C4-2B (cell line): ENCODE results near the gene UQCRC1.

ENCODE experiments used
- H3K27ac ChIP-seq: fragments of 450-650 bp; 2 replicates; pipeline ENCODE4 v1.5.1; 2017
- ZFX ChIP-seq: fragments of 450-650 bp; IDR thresholded peaks from 2 replicates; pipeline ENCODE4 v1.6.1; 2017
- TF ChIP-seq, protein P1 (sequence below): fragments of 450-650 bp; conservative IDR thresholded peaks from 2 replicates; pipeline ENCODE4 v1.5.1; 2017; ENCODE audit warnings: mild to moderate bottlenecking

Gene UQCRC1

DNA sequence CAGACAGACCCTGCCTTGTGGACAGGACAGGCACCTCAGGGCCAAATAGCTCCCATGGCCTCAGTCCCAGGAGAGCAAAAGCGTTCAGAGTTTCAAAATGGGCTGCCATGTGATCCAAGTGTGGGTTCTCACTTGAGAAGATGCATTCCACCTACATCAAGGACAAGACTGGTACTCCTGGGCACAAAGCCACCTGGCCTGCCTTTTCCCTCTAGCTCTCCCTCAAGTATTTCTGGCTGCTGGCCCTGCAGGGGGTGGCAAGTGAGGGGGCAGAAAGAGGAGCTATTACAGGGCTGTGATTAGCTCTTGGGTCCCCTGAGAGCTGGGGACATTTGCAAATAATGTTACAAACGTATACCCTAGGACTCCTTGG is 7.8 kb downstream of the UQCRC1 start:
- H3K27ac ChIP-seq, result no peak overlapping the region
- TF ChIP-seq ZFX, result no peak
- TF ChIP-seq, protein P1, sequence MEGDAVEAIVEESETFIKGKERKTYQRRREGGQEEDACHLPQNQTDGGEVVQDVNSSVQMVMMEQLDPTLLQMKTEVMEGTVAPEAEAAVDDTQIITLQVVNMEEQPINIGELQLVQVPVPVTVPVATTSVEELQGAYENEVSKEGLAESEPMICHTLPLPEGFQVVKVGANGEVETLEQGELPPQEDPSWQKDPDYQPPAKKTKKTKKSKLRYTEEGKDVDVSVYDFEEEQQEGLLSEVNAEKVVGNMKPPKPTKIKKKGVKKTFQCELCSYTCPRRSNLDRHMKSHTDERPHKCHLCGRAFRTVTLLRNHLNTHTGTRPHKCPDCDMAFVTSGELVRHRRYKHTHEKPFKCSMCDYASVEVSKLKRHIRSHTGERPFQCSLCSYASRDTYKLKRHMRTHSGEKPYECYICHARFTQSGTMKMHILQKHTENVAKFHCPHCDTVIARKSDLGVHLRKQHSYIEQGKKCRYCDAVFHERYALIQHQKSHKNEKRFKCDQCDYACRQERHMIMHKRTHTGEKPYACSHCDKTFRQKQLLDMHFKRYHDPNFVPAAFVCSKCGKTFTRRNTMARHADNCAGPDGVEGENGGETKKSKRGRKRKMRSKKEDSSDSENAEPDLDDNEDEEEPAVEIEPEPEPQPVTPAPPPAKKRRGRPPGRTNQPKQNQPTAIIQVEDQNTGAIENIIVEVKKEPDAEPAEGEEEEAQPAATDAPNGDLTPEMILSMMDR, result no peak

DNA sequence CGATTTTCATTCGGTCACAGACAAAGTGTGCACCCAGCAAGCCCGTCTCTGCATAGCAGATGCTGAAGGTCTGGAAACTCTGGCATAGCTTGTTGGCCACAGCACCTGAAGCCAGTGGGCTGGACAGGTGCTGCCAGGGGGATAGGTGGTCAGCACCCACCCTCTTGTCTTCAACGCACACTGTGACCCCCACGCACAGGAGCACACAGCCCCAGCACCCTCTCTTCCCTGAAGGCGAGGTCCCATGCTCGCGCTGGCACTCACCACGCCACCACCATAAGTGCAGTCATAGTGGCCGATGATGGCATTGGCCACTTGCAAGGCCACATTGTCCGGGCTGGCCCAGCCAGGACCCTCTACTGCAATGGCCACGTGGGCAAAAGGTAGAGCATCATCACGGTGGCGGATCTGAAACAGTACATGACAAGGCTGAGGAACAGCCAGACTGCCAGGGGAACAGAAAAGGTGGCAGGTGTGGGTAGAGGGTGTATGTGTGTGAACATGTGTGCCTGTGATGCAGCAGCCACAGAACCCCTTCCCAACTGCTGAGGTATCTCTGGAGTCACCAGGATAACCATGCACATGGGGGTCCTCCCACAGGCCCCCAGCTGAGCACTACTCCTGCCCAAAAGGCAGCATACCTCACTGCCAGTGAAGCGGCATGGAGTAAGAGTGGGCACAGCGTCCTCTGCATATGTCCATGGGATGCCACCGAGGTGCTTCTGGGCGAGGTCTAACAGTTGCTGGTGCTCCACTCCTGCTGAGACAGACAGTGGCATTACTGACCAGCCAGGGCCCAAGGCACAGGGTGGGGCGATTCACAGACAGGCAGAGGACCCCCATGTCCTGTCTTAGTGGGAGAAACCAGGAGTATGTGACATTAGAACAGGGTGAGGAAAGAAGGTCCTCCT is 8.5 kb downstream of the UQCRC1 start:
- H3K27ac ChIP-seq, result no peak overlapping the region
- TF ChIP-seq ZFX, result no peak
- TF ChIP-seq, protein P1, result no peak

DNA sequence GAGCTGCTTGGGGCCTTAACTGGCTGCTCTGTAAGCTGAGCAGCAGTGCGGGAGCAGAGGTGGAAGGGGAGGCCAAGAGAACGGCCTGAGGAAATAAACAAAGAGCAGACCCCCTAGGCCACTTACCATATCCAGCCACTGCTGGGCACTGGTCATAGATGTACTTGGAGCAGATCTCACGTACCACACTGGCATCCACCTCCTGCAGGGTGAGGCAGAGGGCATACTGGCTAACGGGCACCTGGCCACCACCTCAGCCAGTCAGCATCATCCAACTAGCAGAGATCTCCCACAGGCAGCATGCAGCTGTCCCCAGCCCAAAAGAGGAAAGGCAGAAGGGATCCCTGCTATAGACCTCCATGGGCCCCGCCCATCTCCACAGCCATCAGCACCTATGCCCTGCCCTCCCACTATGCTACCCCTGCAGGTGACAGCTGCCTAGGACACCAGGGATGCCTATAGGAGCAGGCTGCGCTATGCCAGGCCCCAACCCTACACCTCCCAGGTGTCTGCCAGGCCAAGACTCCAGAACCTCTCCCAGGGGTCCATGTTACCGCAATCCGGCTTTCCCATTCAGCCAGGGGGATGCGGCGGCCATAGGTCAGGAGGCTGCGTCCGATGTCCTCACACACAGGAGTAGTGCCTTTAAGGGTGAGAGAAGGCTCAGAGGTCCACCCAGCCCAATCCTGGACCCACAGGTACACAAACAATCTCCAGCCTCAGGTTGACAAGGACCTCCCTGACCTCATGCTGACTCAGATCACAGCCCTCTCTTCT is 9.7 kb downstream of the UQCRC1 start:
- no peak overlapping the region for H3K27ac ChIP-seq
- no peak for TF ChIP-seq ZFX
- TF ChIP-seq, protein P1, result no peak

DNA sequence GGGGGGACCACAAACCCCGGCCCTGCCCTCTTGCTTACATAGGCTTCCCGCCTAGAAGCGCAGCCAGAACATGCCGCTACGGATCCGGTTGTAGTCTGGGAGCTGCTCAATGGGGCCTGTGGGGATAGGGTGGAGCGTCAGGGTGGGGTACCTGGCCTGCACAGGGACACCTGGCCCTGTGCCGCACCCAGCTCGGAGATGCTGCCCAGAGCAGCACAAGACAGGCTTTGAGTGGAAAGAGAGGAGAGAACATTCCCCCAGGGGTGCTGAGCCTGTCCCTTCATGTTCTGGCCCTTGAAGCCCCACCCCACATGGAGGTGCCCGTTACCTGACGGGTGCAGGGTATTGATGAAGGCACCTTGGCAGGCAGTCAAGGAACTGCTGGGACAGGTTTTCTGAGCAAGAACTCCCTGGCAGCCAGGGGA is 10.4 kb downstream of the UQCRC1 start:
- no peak overlapping the region for H3K27ac ChIP-seq
- TF ChIP-seq, protein P1, result no peak
- no peak for TF ChIP-seq ZFX

DNA sequence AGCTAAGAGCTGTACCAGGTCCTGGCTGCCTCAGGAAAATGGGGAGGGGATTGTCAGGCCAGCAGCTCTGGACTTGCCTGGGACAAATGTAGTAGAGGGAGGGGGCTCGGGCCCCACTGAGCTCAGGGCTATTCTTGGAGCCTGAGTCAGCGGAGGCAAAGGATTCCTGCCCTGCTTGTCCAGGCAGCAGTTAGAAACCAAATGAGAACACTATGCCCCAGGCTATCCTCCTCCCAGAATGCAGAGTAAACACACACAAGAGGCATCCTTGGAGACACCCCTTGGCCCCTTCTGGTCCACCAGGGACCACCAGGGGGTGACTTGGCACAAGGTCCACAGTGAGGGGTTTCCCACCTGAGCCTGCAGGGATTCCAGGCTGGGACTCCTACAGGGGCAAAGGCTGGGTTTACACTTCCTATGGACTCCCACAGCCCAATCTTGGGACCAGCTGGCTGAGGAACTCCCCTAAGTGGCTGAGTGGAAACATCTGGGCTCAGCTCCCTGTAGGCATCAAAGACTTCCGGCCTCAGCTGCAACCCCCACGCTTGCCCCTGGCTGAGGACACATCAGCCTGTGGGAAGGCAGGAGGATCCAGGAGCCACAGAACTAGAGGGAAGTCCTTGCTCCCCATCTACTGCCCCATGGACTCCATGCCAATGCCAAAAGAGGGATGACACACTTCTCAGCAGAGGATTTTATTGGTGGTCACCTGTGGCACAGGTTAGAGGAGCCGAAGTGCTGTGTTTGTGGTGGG is 10.9 kb downstream of the UQCRC1 start:
- H3K27ac ChIP-seq, result no peak overlapping the region
- no peak for TF ChIP-seq ZFX
- TF ChIP-seq, protein P1, result no peak

DNA sequence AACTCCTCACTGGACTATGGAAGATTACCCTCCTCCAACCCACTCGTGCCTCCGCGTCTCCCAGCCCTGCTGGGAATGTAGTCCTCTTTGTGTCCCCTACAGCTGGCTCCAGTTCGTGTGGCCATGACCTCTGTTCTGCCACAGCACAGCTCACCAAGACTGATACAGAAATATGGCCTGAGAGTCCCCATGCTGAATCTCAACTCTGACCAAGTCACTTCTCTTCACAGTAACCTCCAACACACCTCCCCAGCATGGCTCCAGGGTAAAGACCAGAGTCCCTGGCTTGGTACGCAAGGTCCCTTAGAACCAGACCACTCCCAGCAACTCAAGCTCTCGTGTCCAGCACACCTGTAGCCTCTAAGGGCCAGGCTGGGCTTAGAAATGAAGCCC is 12.0 kb downstream of the UQCRC1 start:
- no peak overlapping the region for H3K27ac ChIP-seq
- TF ChIP-seq ZFX, result no peak
- TF ChIP-seq, protein P1, result no peak
